ENCODE measurements around the gene AHCYL2. TPM values are rescaled to one million over a fixed set of nuclear protein-coding genes. Genes with fewer than 3 reads are reported as not detected.
"Not testable (repeated sequence)": the region's sequence is repeated elsewhere in the genome, so short reads cannot be mapped to it uniquely, and the experiment has no call there.

AHCYL2 gene
- total and polyA plus RNA-seq, 4 donors, result 7.9 to 19.9 (median 10.9) TPM

GRCh38 chr7:129469930-129470329, 245.1 kb downstream of the AHCYL2 start:
- H3K36me3 ChIP-seq (ENCODE audit: control insufficient read depth in 1 of 2, insufficient read depth in 2 of 2, low read length in 1 of 2), result no peaks in the 10 kb centered on the region
- DNase-seq (no peak), ATAC-seq (ENCODE audit: low FRiP score) (no peak)
- H3K9me3 ChIP-seq (ENCODE audit: control insufficient read depth, low read length), result no peaks in the 10 kb centered on the region
- intact Hi-C loops (cut with DNase I), result loop anchor here (2.0 to 5.0 kb wide), 3 partner anchors 103 to 253 kb away; no protein-coding TSS in a partner anchor
- no peaks in the 10 kb centered on the region for H3K4me1 ChIP-seq (ENCODE audit: control insufficient read depth in 1 of 2, insufficient read depth in 2 of 2, low read length in 2 of 2)
- no peaks in the 10 kb centered on the region for H3K27me3 ChIP-seq (ENCODE audit: control insufficient read depth in 1 of 2, insufficient read depth in 2 of 2, low read length in 1 of 2)
- H3K4me3 ChIP-seq (ENCODE audit: low read length in 2 of 2), result no peak overlapping the region
- H3K27ac ChIP-seq (ENCODE audit: low read depth in 1 of 2, low read length in 2 of 2), result no peak overlapping the region

GRCh38 chr7:129470411-129470810, 245.6 kb downstream of the AHCYL2 start:
- DNase-seq, result no peak
- H3K9me3 ChIP-seq (ENCODE audit: control insufficient read depth, low read length), result no peaks in the 10 kb centered on the region
- ATAC-seq (ENCODE audit: low FRiP score), result no peak
- no peaks in the 10 kb centered on the region for H3K36me3 ChIP-seq (ENCODE audit: control insufficient read depth in 1 of 2, insufficient read depth in 2 of 2, low read length in 1 of 2)
- H3K4me3 ChIP-seq (ENCODE audit: low read length in 2 of 2), result no peak overlapping the region
- 99 to 100% methylated on average over 1 of the region's 1 CpG for WGBS, 2 donors
- intact Hi-C loops (cut with DNase I), result loop anchor here (2.0 to 5.0 kb wide), 3 partner anchors 103 to 253 kb away; no protein-coding TSS in a partner anchor
- H3K27me3 ChIP-seq (ENCODE audit: control insufficient read depth in 1 of 2, insufficient read depth in 2 of 2, low read length in 1 of 2), result no peaks in the 10 kb centered on the region
- H3K4me1 ChIP-seq (ENCODE audit: control insufficient read depth in 1 of 2, insufficient read depth in 2 of 2, low read length in 2 of 2), result no peaks in the 10 kb centered on the region
- no peak overlapping the region for H3K27ac ChIP-seq (ENCODE audit: low read depth in 1 of 2, low read length in 2 of 2)

- H3K27ac ChIP-seq (ENCODE audit: low read depth in 1 of 2, low read length in 2 of 2), result no peak overlapping the region
- no peaks in the 10 kb centered on the region for H3K27me3 ChIP-seq (ENCODE audit: control insufficient read depth in 1 of 2, insufficient read depth in 2 of 2, low read length in 1 of 2)
- no peak overlapping the region for H3K4me3 ChIP-seq (ENCODE audit: low read length in 2 of 2)
- intact Hi-C loops (cut with DNase I), result loop anchor here (2.0 to 5.0 kb wide), 3 partner anchors 104 to 254 kb away; no protein-coding TSS in a partner anchor
- no peaks in the 10 kb centered on the region for H3K36me3 ChIP-seq (ENCODE audit: control insufficient read depth in 1 of 2, insufficient read depth in 2 of 2, low read length in 1 of 2)
- no peak for DNase-seq
- no peaks in the 10 kb centered on the region for H3K9me3 ChIP-seq (ENCODE audit: control insufficient read depth, low read length)
- no peak for ATAC-seq (ENCODE audit: low FRiP score)
- H3K4me1 ChIP-seq (ENCODE audit: control insufficient read depth in 1 of 2, insufficient read depth in 2 of 2, low read length in 2 of 2), result no peaks in the 10 kb centered on the region
Observed at GRCh38 chr7:129471402-129471827, 246.6 kb downstream of the AHCYL2 start.

GRCh38 chr7:129475931-129476330, 251.1 kb downstream of the AHCYL2 start:
- H3K27me3 ChIP-seq (ENCODE audit: control insufficient read depth in 1 of 2, insufficient read depth in 2 of 2, low read length in 1 of 2); DNase-seq; H3K4me3 ChIP-seq (ENCODE audit: low read length in 2 of 2); ATAC-seq (ENCODE audit: low FRiP score); H3K4me1 ChIP-seq (ENCODE audit: control insufficient read depth in 1 of 2, insufficient read depth in 2 of 2, low read length in 2 of 2); H3K36me3 ChIP-seq (ENCODE audit: control insufficient read depth in 1 of 2, insufficient read depth in 2 of 2, low read length in 1 of 2); H3K9me3 ChIP-seq (ENCODE audit: control insufficient read depth, low read length); intact Hi-C loops (cut with DNase I); H3K27ac ChIP-seq (ENCODE audit: low read depth in 1 of 2, low read length in 2 of 2): not testable (repeated sequence)
- WGBS, 2 donors, result 94 to 95% methylated on average over 12 to 27 of the region's 27 CpGs

- intact Hi-C loops (cut with DNase I); DNase-seq; H3K36me3 ChIP-seq (ENCODE audit: control insufficient read depth in 1 of 2, insufficient read depth in 2 of 2, low read length in 1 of 2); H3K9me3 ChIP-seq (ENCODE audit: control insufficient read depth, low read length); H3K4me1 ChIP-seq (ENCODE audit: control insufficient read depth in 1 of 2, insufficient read depth in 2 of 2, low read length in 2 of 2); H3K27ac ChIP-seq (ENCODE audit: low read depth in 1 of 2, low read length in 2 of 2); H3K4me3 ChIP-seq (ENCODE audit: low read length in 2 of 2); ATAC-seq (ENCODE audit: low FRiP score); H3K27me3 ChIP-seq (ENCODE audit: control insufficient read depth in 1 of 2, insufficient read depth in 2 of 2, low read length in 1 of 2): not testable (repeated sequence)
- WGBS, 2 donors, result 95 to 97% methylated on average over 18 to 24 of the region's 27 CpGs
Observed at GRCh38 chr7:129476398-129476797, 251.6 kb downstream of the AHCYL2 start.

Other genes with a start within 250 kb of the AHCYL2 start
- gene TNPO3, start 169.9 kb upstream of the AHCYL2 start, total RNA-seq, result 10 to 100 TPM; 27.2 to 31.4 TPM
- 10 to 100 TPM; 10.5 to 13.2 TPM for gene TNPO3, start 169.9 kb upstream of the AHCYL2 start, polyA plus RNA-seq
- 10 to 100 TPM in 1 of 2 donors, 1 to 10 TPM in 1; 8.3 to 16.5 TPM for gene TSPAN33, start 80.3 kb upstream of the AHCYL2 start, total RNA-seq
- gene TSPAN33, start 80.3 kb upstream of the AHCYL2 start, polyA plus RNA-seq, result 1 to 10 TPM; 2.5 to 6.9 TPM
- gene SMO, start 36.4 kb upstream of the AHCYL2 start, total RNA-seq, result 10 to 100 TPM in 1 of 2 donors, 1 to 10 TPM in 1; 7.6 to 17.6 TPM
- 10 to 100 TPM in 1 of 2 donors, 1 to 10 TPM in 1; 2.9 to 13.0 TPM for gene SMO, start 36.4 kb upstream of the AHCYL2 start, polyA plus RNA-seq
- 1 to 10 TPM in 1 of 2 donors, under 1 TPM in 1; 0.58 to 1.3 TPM for gene STRIP2, start 209.4 kb downstream of the AHCYL2 start, total RNA-seq
- gene STRIP2, start 209.4 kb downstream of the AHCYL2 start, polyA plus RNA-seq, result under 1 TPM; 0.10 to 0.13 TPM

Measured in aorta (tissue), 5 donors.